GM18498 (cell line): ENCODE measurements around the gene SLC35E2B.
"Not testable (repeated sequence)": the region's sequence is repeated elsewhere in the genome, so short reads cannot be mapped to it uniquely, and the experiment has no call there.

ENCODE experiments used
- ATAC-seq: cut with Tn5 transposase; IDR thresholded peaks from one replicate; pipeline ENCODE4 v1.9.1; 2021; ENCODE audit warnings: mild to moderate bottlenecking, moderate library complexity; ENCODE audit not compliant: unreplicated experiment

Gene SLC35E2B

DNA sequence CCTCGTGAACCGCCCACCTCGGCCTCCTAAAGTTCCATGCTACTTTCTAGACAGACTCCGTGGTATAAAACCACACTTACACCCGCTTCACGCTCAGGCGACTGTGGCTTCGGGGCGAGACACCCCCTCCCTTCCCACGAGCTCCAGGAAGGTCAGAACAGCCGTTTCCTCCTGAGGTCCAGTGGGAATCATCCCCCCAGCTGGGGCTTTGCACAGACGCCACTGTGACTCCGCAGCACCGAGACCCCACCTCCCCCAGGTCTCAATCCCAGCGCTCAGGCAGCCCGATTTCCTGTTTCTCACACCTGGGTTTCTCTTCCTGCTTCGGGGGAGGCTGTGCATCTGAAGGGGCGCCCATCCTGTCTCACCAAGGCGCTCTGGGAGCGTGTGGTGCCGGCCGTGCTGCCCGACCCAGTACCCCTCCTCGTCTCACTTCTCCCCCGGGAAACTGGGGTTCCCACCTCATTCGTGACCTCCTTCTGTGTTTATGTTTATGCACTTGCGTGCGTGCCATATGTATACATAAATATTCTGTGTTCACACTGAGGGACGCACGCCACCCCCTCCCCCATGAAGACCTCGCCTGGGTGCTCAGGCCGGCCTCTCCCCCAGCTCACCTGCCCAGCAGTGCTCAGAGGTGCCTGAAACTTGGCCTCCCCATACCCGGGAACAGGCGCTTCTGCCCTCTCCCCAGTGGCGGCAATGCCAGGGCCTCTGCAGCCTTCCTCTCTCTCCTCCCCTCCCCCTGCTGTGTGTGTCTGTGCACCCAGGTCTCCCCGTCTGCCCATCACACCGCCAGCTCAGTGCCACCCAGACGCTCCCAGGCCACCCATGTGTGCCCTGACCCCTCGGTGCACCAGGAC lies 14.6 kb downstream of the SLC35E2B start:
- peak; percentile 61 for ATAC-seq

- not testable (repeated sequence) for ATAC-seq
Measured at GRCh38 chr1:1676087-1676486, 16.5 kb downstream of the SLC35E2B start.

DNA sequence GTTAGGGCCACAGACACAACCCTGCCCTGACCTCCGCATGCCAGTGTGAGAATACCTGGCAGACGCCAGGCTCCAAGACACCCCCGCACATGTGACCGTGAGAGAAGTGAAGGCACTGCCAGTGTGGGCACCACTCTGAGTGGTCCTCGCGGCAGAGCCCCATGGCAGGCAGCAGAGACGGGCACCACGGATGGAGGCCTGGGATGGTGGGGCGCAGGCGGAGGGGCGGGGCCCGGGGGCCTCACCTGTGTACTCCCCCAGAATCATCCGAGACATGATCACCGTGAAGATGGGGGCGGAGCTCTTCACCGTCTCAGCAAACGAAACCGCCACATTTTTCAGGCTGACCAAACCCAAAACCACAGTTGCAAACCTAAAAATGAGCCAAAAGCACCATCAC lies 17.4 kb downstream of the SLC35E2B start:
- ATAC-seq, result not testable (repeated sequence)

DNA sequence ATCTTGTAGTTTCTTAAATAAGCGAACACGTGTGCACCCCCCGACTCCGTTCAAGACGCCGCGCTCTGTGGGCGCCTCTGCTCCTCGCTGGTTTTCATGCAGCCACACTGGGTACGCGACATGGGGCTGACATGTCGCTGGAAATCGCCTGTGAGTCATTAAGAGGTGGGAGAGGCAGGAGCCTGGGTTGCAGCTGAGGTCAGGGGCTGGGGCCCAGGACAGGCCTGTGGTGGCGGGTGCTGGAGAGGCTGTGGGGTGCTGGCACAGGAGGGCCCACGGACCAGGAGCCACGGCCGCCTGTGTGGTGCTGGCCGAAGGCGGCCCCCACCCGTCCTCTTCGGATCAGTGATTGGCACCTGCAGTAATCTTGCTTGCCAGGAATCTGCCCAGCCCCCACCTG lies 17.8 kb downstream of the SLC35E2B start:
- ATAC-seq, result not testable (repeated sequence)

GRCh38 chr1:1672181-1672965 lies 20.2 kb downstream of the SLC35E2B start:
- no peak for ATAC-seq

DNA sequence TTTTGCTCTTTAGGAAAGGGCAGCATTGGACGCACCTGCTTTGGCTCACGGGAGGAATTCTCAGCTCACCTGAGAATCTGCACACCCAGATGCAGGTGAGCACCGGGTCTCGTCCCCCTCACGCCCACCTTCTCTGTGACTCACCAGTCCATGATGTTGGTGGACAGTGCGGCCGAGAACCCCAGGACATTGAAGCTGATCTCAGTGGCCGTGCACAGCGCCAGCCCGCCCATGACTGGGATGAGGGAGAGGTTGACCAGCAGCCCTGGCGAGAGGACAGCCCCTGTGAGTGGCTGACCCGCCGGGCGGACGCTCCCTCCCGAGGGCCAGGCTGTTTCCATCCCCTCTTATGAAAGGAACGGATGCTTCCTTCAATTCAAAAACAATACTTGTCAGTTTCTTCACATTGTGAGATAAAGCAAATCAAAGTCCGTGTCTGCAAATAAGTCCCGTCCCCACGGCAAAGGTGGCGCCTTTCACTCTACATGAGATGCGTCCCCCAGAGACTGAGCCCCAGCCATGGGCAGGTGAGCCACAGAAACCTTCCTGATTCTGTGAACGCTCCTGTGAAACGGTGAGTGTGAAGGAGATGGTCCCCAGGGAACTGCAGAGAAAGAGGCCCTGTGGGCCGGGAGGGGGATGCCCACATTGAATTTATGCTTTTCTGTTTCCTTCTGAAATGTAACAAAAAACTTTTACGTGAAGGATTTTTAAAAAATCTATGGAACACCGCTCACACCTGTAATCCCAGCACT lies 21.1 kb downstream of the SLC35E2B start:
- ATAC-seq, result no peak

DNA sequence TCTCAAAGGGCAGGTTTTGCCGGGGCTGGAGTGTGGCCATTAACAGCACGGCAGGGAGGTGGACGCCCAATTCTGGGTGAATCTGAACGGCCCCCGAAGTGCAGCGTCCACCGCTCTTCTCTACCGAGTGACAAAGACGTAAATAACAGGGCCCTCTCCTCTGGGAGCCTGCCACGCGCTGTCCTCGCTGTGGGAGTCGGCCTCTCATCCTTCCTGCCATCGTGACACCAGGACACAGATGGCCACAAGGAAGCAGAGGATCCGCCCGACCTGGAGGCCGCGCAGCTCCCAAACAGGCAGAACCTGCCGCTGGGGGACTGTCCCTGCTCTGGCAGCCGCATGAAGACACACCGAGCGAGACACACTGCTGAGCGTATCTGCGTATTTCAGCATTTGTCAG lies 21.7 kb downstream of the SLC35E2B start:
- no peak for ATAC-seq

GRCh38 chr1:1669468-1670440 lies 22.8 kb downstream of the SLC35E2B start:
- ATAC-seq, result no peak

GRCh38 chr1:1666526-1666925 lies 26.1 kb downstream of the SLC35E2B start:
- no peak for ATAC-seq

DNA sequence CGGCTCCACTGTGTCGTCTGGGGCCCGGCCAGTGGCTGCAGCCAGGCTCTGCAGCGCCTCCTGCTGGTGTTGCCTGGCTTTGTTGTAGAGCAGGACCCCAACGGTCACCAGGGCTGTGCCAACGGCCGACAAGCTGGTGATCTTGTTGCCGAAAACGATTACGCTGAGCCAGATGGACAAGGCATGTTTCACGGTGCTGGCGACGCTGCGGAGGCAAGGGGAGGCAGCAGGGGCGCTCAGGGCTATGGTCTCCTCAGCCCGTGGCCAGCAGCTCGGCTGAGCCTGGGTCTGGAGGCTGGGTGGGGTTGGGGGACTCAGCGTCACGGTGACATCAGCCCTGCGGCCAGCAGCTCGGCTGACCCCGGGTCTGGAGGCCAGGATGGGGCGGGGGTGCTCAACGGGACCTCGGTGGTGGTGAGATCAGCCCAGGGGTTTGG lies 26.8 kb downstream of the SLC35E2B start:
- ATAC-seq, result no peak

- ATAC-seq, result no peak
Measured at GRCh38 chr1:1664941-1665814, 27.4 kb downstream of the SLC35E2B start.

GRCh38 chr1:1664318-1664717 lies 28.3 kb downstream of the SLC35E2B start:
- not testable (repeated sequence) for ATAC-seq

DNA sequence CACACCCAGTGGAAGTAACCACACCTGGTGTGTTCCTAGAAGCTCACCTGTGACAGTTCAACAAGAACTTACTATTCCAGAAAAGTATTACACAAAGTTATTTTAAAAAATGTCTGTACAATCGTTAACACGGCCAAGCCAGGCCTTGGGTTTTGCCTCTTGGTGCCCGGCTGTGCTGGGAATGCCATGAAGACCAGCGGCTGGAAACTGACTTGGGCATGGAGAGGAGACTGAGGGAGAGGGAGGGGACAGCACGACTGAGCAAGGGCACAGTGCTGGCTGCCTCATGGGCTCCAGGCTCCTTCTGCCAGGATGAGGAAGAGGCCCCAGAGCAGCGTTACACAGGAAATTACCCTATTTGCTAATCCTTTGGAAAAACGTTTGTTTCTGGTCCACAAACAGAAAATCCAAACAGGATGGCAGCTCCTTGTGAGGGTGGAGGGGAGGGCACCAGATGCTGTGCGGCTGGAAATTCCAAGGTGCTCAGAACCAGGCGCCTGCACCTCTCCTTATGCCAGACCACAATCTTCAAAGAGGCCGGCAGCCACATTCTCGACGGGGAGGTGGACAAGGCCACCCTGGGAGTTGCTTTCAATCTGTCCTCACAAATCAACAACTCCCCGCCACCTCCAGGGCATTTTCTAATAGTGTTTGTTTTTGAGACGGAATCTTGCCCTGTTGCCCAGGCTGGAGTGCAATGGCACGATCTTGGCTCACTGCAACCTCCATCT lies 29.6 kb downstream of the SLC35E2B start:
- not testable (repeated sequence) for ATAC-seq

DNA sequence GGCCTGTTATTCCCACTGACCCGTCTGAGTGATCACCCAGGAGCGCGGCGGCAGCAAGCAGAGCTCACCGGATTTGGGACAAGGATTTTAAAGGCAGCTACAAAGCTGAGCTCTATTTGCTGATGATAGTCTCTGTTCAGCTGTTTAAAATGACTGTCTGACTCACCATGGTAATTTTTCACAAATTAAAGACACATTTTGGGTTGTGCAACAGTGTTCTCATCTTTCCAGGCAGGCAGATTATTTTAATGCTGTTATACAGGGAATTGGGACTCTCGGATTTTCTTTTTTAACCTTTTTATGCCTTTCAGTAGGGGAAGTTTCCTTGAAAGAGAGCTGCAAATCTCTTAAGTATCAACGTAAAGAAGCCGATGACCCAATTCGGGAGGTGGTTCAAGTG lies 30.2 kb downstream of the SLC35E2B start:
- not testable (repeated sequence) for ATAC-seq

DNA sequence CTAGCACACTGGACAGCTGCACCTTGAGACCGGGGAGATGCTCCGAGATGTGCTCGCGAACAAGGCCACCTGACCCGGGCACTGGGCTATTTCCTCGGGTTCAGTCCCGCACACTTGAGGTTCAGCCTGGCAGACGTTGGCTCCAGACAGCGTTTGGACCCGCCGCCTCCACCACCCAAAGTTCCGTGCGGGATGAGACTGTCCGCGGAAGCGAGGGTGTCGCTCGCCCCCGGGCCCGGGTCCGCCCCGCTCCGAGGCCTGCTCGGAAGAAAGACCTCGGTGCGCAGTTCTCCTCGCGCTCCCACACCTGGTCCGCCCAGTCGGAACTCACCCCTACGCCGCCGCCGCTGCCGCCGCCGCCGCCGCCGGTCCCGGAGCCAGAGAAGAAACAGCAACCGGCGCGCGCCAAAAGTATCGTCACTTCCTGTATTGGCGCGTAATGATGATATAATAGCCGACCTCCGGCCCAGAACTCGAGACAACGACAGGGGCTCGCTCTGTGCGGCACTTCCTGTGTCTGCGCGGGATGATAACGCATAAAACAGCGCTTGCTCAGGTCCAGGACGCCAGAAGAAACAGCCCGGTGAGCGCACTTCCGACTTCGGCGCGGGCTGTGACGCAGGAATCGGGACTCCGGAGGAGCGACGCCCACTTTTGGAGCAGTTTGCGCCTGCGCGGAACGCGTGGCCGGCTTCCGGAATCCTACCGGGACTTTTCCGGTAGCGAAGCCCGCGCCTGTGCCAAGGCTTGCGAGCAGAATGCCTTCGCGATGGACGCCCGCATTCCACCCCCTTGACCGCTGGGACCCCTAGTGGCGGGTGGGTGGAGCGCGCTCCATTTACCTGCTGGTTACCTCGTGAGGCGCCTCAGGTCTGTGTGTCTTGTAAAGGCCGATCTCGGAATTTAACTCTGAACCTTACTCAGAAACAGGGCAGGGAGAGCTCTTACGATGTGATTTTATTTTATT lies 33.7 kb downstream of the SLC35E2B start, which contains the start of gene CDK11B:
TSS of gene CDK11B (minus strand) at position 422 of the 967 bp plus-strand sequence. CDS start 1,519 bp downstream, outside the sequence.
- peak; percentile 86 for ATAC-seq

DNA sequence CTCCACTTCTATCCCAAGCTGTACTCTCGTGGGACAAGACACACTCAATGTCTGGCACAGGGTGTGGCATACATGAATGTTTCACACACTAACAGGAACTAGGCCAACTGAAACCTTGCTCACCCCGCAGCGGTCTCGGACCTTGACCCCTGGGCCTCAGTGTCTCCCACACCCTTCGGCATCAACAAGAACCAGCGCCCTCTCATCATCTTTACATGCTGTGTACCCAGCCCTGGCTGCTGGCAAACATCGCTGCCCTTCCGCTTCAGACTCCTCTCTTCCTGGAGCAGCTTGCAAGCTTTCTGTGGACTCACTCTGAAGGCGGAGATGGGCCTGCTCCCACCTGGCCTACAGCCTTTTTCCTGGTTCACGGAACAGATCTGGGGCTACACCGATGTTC lies 44.3 kb downstream of the SLC35E2B start:
- ATAC-seq, result not testable (repeated sequence)
